ENCODE results near the gene ANO1. TPM values are rescaled to one million over a fixed set of nuclear protein-coding genes. Genes with fewer than 3 reads are reported as not detected.

Gene ANO1
- polyA plus RNA-seq, 6 donors from 2014 or later: not detected

- DNase-seq (no peak), ATAC-seq (ENCODE audit: low read depth in 2 of 2) (no peak)
- Mint-ChIP-seq H3K27ac (no peak overlapping the region), H3K4me3 (no peak overlapping the region), H3K4me1 (no peaks in the 10 kb centered on the region), H3K9me3 (no peaks in the 10 kb centered on the region), H3K27me3 (peaks cover 37 to 46% (median 43%) of the 10 kb centered on the region in 3 donors), H3K36me3 (no peaks in the 10 kb centered on the region)
These were observed 69.6 kb downstream of the ANO1 start for GRCh38 chr11:70147668-70148067.

- ATAC-seq (ENCODE audit: low read depth in 2 of 2) (no peak), DNase-seq (no peak)
- H3K27me3 Mint-ChIP-seq: peaks cover 13 to 20% (median 14%) of the 10 kb centered on the region in 3 donors
- no peaks in the 10 kb centered on the region for H3K9me3 Mint-ChIP-seq
- H3K27ac Mint-ChIP-seq: no peak overlapping the region
- no peaks in the 10 kb centered on the region for H3K4me1 Mint-ChIP-seq
- H3K36me3 Mint-ChIP-seq: no peaks in the 10 kb centered on the region
- no peak overlapping the region for H3K4me3 Mint-ChIP-seq
These were observed 73.6 kb downstream of the ANO1 start for GRCh38 chr11:70151671-70152070.

GRCh38 chr11:70153133-70153727 lies 75.1 kb downstream of the ANO1 start:
- Mint-ChIP-seq H3K36me3 (no peaks in the 10 kb centered on the region), H3K27ac (no peak overlapping the region), H3K4me1 (no peaks in the 10 kb centered on the region), H3K27me3 (peaks cover 2 to 15% (median 6%) of the 10 kb centered on the region in 3 donors), H3K4me3 (no peak overlapping the region), H3K9me3 (no peaks in the 10 kb centered on the region)
- no peak for ATAC-seq (ENCODE audit: low read depth in 2 of 2)
- DNase-seq: no peak

- Mint-ChIP-seq H3K27me3 (peaks cover 0 to 9% (median 5%) of the 10 kb centered on the region in 3 donors), H3K4me1 (no peaks in the 10 kb centered on the region), H3K27ac (no peak overlapping the region), H3K9me3 (no peaks in the 10 kb centered on the region), H3K36me3 (no peaks in the 10 kb centered on the region), H3K4me3 (no peak overlapping the region)
- DNase-seq (no peak), ATAC-seq (ENCODE audit: low read depth in 2 of 2) (no peak)
These were observed 77.3 kb downstream of the ANO1 start for GRCh38 chr11:70155386-70155785.

- ATAC-seq (ENCODE audit: low read depth in 2 of 2) (no peak), DNase-seq (no peak)
- Mint-ChIP-seq H3K36me3 (no peaks in the 10 kb centered on the region), H3K4me1 (no peaks in the 10 kb centered on the region), H3K9me3 (no peaks in the 10 kb centered on the region), H3K27me3 (peaks cover 0 to 9% (median 0%) of the 10 kb centered on the region in 3 donors), H3K27ac (peak overlapping the region in 1 of 6 donors; percentile 12), H3K4me3 (no peak overlapping the region)
These were observed 78.3 kb downstream of the ANO1 start for GRCh38 chr11:70156291-70157037.

GRCh38 chr11:70158201-70158600 lies 80.1 kb downstream of the ANO1 start:
- H3K27me3 Mint-ChIP-seq: peaks cover 0 to 15% (median 0%) of the 10 kb centered on the region in 3 donors
- no peaks in the 10 kb centered on the region for H3K9me3 Mint-ChIP-seq
- no peak overlapping the region for H3K27ac Mint-ChIP-seq
- no peak overlapping the region for H3K4me3 Mint-ChIP-seq
- no peaks in the 10 kb centered on the region for H3K36me3 Mint-ChIP-seq
- DNase-seq: no peak
- H3K4me1 Mint-ChIP-seq: no peaks in the 10 kb centered on the region
- ATAC-seq (ENCODE audit: low read depth in 2 of 2): no peak

- ATAC-seq (ENCODE audit: low read depth in 2 of 2) (no peak), DNase-seq (no peak)
- no peaks in the 10 kb centered on the region for H3K4me1 Mint-ChIP-seq
- no peaks in the 10 kb centered on the region for H3K36me3 Mint-ChIP-seq
- H3K27me3 Mint-ChIP-seq: peaks cover 0 to 17% (median 0%) of the 10 kb centered on the region in 3 donors
- no peak overlapping the region for H3K4me3 Mint-ChIP-seq
- no peaks in the 10 kb centered on the region for H3K9me3 Mint-ChIP-seq
- no peak overlapping the region for H3K27ac Mint-ChIP-seq
These were observed 80.8 kb downstream of the ANO1 start for GRCh38 chr11:70158757-70159389.

- H3K4me3 Mint-ChIP-seq: no peak overlapping the region
- H3K4me1 Mint-ChIP-seq: no peaks in the 10 kb centered on the region
- H3K9me3 Mint-ChIP-seq: no peaks in the 10 kb centered on the region
- DNase-seq (no peak), ATAC-seq (ENCODE audit: low read depth in 2 of 2) (no peak)
- no peaks in the 10 kb centered on the region for H3K36me3 Mint-ChIP-seq
- no peak overlapping the region for H3K27ac Mint-ChIP-seq
- peaks cover 0 to 17% (median 0%) of the 10 kb centered on the region in 3 donors for H3K27me3 Mint-ChIP-seq
These were observed 81.8 kb downstream of the ANO1 start for GRCh38 chr11:70159627-70160570.

- H3K4me3 Mint-ChIP-seq: peak overlapping the region in 1 of 8 donors; percentile 56
- H3K27ac Mint-ChIP-seq: no peak overlapping the region
- ATAC-seq (ENCODE audit: low read depth in 2 of 2) (no peak), DNase-seq (no peak)
- no peaks in the 10 kb centered on the region for H3K9me3 Mint-ChIP-seq
- no peaks in the 10 kb centered on the region for H3K36me3 Mint-ChIP-seq
- peaks cover 0 to 17% (median 0%) of the 10 kb centered on the region in 3 donors for H3K27me3 Mint-ChIP-seq
- no peaks in the 10 kb centered on the region for H3K4me1 Mint-ChIP-seq
These were observed 83.0 kb downstream of the ANO1 start for GRCh38 chr11:70161043-70161625.

GRCh38 chr11:70164705-70165104 lies 86.6 kb downstream of the ANO1 start:
- no peaks in the 10 kb centered on the region for H3K4me1 Mint-ChIP-seq
- H3K27me3 Mint-ChIP-seq: peaks cover 0 to 19% (median 16%) of the 10 kb centered on the region in 3 donors
- peaks cover 0 to 4% (median 0%) of the 10 kb centered on the region in 7 donors for H3K9me3 Mint-ChIP-seq
- ATAC-seq (ENCODE audit: low read depth in 2 of 2): no peak
- peaks cover 0 to 8% of the 10 kb centered on the region in 2 donors for H3K36me3 Mint-ChIP-seq
- no peak for DNase-seq
- no peak overlapping the region for H3K27ac Mint-ChIP-seq
- no peak overlapping the region for H3K4me3 Mint-ChIP-seq

- Mint-ChIP-seq H3K4me3 (no peak overlapping the region), H3K27me3 (peaks cover 0 to 25% (median 16%) of the 10 kb centered on the region in 3 donors), H3K27ac (no peak overlapping the region), H3K9me3 (peaks cover 0 to 4% (median 0%) of the 10 kb centered on the region in 7 donors), H3K36me3 (peaks cover 0 to 8% of the 10 kb centered on the region in 2 donors), H3K4me1 (no peaks in the 10 kb centered on the region)
- DNase-seq (no peak), ATAC-seq (ENCODE audit: low read depth in 2 of 2) (no peak)
These were observed 89.0 kb downstream of the ANO1 start for GRCh38 chr11:70167120-70167519.

GRCh38 chr11:70167723-70168404 lies 89.7 kb downstream of the ANO1 start:
- Mint-ChIP-seq H3K4me1 (no peaks in the 10 kb centered on the region), H3K9me3 (peaks cover 0 to 4% (median 0%) of the 10 kb centered on the region in 7 donors), H3K27me3 (peaks cover 0 to 22% (median 16%) of the 10 kb centered on the region in 3 donors), H3K36me3 (peaks cover 0 to 8% of the 10 kb centered on the region in 2 donors), H3K4me3 (no peak overlapping the region), H3K27ac (no peak overlapping the region)
- DNase-seq (no peak), ATAC-seq (ENCODE audit: low read depth in 2 of 2) (no peak)
